HepG2 (cell line): ENCODE results near the gene LUZP2.

Experiments
- MATR3 ChIP-seq: sonication (generic); formaldehyde crosslinking; IDR thresholded peaks from 2 replicates; pipeline ENCODE4 v1.4.0; 2020; ENCODE audit warnings: missing genetic modification reagents
- RBAK ChIP-seq: sonication (generic); formaldehyde crosslinking; IDR thresholded peaks from 2 replicates; pipeline ENCODE4 v1.5.1; 2020; ENCODE audit warnings: mild to moderate bottlenecking, missing genetic modification reagents
- SP1 ChIP-seq, 2 experiments: fragments of 450-650 bp in 1 of 2; sonication (generic) in 1 of 2; formaldehyde crosslinking in 1 of 2; IDR thresholded peaks; 2 replicates each; pipeline versions ENCODE4 v1.4.0 to v1.6.1; 2016 to 2020; ENCODE audit warnings: missing genetic modification reagents in 1 of 2
- TCF7L2 ChIP-seq: IDR thresholded peaks from 2 replicates; pipeline ENCODE4 v1.6.1; 2011; ENCODE audit warnings: mild to moderate bottlenecking, low read depth, low read length, moderate library complexity
- YY1 ChIP-seq: IDR thresholded peaks from 2 replicates; pipeline ENCODE4 v1.6.1; 2011; ENCODE audit warnings: low read length, low read depth, moderate library complexity, mild to moderate bottlenecking; ENCODE audit not compliant: insufficient read depth, insufficient replicate concordance
- ZNF678 ChIP-seq: sonication (generic); formaldehyde crosslinking; IDR thresholded peaks from 2 replicates; pipeline ENCODE4 v1.4.0; 2020; ENCODE audit warnings: mild to moderate bottlenecking, missing genetic modification reagents
- ZNF766 ChIP-seq: sonication (generic); formaldehyde crosslinking; IDR thresholded peaks from 2 replicates; pipeline ENCODE4 v1.5.0; 2020; ENCODE audit warnings: missing genetic modification reagents, borderline replicate concordance
- TF ChIP-seq, protein P1 (sequence below): sonication (generic); formaldehyde crosslinking; IDR thresholded peaks from 2 replicates; pipeline ENCODE4 v1.5.0; 2020; ENCODE audit warnings: mild to moderate bottlenecking, missing genetic modification reagents, moderate library complexity
- TF ChIP-seq, protein P2 (sequence below): sonication (generic); formaldehyde crosslinking; IDR thresholded peaks from 2 replicates; pipeline ENCODE4 v1.8.0; 2022; ENCODE audit warnings: mild to moderate bottlenecking, missing genetic modification reagents; ENCODE audit not compliant: insufficient replicate concordance

DNA sequence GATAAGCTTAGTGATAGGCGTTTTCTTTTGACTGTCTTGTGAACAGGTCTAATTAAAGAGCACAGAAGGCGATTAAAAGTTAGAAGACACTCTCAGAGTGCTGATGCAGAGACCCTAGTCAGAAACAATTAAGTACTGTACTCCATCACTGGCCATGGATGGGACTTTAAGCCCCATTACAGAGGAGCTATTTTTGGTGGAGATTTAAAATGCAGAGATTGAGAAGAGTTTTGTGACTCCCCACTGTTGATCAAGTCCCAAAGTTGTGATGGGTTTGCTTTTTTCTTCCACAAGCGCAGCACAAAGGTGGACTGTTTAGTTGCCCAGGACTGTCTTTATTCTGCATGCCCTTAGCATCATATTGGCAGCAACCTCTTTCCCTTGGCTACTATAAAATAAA, 978 bp downstream of the LUZP2 start:
- TF ChIP-seq, protein P1, sequence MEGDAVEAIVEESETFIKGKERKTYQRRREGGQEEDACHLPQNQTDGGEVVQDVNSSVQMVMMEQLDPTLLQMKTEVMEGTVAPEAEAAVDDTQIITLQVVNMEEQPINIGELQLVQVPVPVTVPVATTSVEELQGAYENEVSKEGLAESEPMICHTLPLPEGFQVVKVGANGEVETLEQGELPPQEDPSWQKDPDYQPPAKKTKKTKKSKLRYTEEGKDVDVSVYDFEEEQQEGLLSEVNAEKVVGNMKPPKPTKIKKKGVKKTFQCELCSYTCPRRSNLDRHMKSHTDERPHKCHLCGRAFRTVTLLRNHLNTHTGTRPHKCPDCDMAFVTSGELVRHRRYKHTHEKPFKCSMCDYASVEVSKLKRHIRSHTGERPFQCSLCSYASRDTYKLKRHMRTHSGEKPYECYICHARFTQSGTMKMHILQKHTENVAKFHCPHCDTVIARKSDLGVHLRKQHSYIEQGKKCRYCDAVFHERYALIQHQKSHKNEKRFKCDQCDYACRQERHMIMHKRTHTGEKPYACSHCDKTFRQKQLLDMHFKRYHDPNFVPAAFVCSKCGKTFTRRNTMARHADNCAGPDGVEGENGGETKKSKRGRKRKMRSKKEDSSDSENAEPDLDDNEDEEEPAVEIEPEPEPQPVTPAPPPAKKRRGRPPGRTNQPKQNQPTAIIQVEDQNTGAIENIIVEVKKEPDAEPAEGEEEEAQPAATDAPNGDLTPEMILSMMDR (CRISPR knock-in tag) = no peak
- TF ChIP-seq RBAK = no peak
- no peak for TF ChIP-seq SP1 (IDR thresholded peaks at IDR 0.05)
- no peak for TF ChIP-seq SP1 (CRISPR knock-in tag; IDR thresholded peaks at IDR 0.05)
- TF ChIP-seq, protein P2, sequence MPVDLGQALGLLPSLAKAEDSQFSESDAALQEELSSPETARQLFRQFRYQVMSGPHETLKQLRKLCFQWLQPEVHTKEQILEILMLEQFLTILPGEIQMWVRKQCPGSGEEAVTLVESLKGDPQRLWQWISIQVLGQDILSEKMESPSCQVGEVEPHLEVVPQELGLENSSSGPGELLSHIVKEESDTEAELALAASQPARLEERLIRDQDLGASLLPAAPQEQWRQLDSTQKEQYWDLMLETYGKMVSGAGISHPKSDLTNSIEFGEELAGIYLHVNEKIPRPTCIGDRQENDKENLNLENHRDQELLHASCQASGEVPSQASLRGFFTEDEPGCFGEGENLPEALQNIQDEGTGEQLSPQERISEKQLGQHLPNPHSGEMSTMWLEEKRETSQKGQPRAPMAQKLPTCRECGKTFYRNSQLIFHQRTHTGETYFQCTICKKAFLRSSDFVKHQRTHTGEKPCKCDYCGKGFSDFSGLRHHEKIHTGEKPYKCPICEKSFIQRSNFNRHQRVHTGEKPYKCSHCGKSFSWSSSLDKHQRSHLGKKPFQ = no peak
- no peak for TF ChIP-seq ZNF678
- TF ChIP-seq YY1 = no peak
- no peak for TF ChIP-seq MATR3 (CRISPR knock-in tag)
- no peak for TF ChIP-seq TCF7L2
- TF ChIP-seq ZNF766 (CRISPR knock-in tag) = no peak
